Ishikawa (cell line): ENCODE data around the gene MACROD2.

Experiments
- CEBPB ChIP-seq: IDR thresholded peaks from 2 replicates; pipeline ENCODE4 v1.6.1; 2012
- CREB1 ChIP-seq: IDR thresholded peaks from 2 replicates; pipeline ENCODE4 v1.6.1; 2012; ENCODE audit warnings: low read depth
- EGR1 ChIP-seq: IDR thresholded peaks from 2 replicates; pipeline ENCODE4 v1.6.1; 2012
- EP300 ChIP-seq: IDR thresholded peaks from 2 replicates; pipeline ENCODE4 v1.6.1; 2012; ENCODE audit warnings: borderline replicate concordance
- FOXM1 ChIP-seq: IDR thresholded peaks from 2 replicates; pipeline ENCODE4 v1.6.1; 2012; ENCODE audit warnings: low read depth, borderline replicate concordance
- MAX ChIP-seq: IDR thresholded peaks from 2 replicates; pipeline ENCODE4 v1.6.1; 2012
- NFIC ChIP-seq: IDR thresholded peaks from 2 replicates; pipeline ENCODE4 v1.6.1; 2012
- RAD21 ChIP-seq: IDR thresholded peaks from 2 replicates; pipeline ENCODE4 v1.6.1; 2012; ENCODE audit warnings: low read depth
- REST ChIP-seq: IDR thresholded peaks from 2 replicates; pipeline ENCODE4 v1.6.1; 2012; ENCODE audit warnings: low read depth, mild to moderate bottlenecking
- TAF1 ChIP-seq: IDR thresholded peaks from 2 replicates; pipeline ENCODE4 v1.6.1; 2012; ENCODE audit warnings: low read depth, mild to moderate bottlenecking
- TCF12 ChIP-seq: IDR thresholded peaks from 2 replicates; pipeline ENCODE4 v1.6.1; 2012; ENCODE audit warnings: low read depth
- USF1 ChIP-seq: IDR thresholded peaks from 2 replicates; pipeline ENCODE4 v1.6.1; 2012
- YY1 ChIP-seq: IDR thresholded peaks from 2 replicates; pipeline ENCODE4 v1.6.1; 2012; ENCODE audit warnings: low read depth
- ZBTB7A ChIP-seq: IDR thresholded peaks from 2 replicates; pipeline ENCODE4 v1.6.1; 2012; ENCODE audit warnings: low read depth

Gene MACROD2

GRCh38 chr20:14361509-14362345, 366.4 kb downstream of the MACROD2 start:
- TF ChIP-seq RAD21 (no peak), FOXM1 (no peak), CEBPB (no peak), CREB1 (no peak), REST (no peak)

GRCh38 chr20:14374196-14374595, 378.9 kb downstream of the MACROD2 start:
- no peak for TF ChIP-seq EP300
- TF ChIP-seq FOXM1 = no peak
- no peak for TF ChIP-seq CREB1
- TF ChIP-seq MAX = no peak
- TF ChIP-seq EGR1 = no peak
- no peak for TF ChIP-seq TAF1
- TF ChIP-seq CEBPB = no peak
- no peak for TF ChIP-seq ZBTB7A
- no peak for TF ChIP-seq RAD21
- no peak for TF ChIP-seq REST
- no peak for TF ChIP-seq USF1
- no peak for TF ChIP-seq TCF12
- no peak for TF ChIP-seq NFIC
- TF ChIP-seq YY1 = no peak

- TF ChIP-seq REST (no peak), ZBTB7A (no peak), FOXM1 (no peak)
Observed at GRCh38 chr20:14375416-14375985, 380.2 kb downstream of the MACROD2 start.

- TF ChIP-seq EGR1 (no peak), REST (no peak), RAD21 (no peak), FOXM1 (no peak), USF1 (no peak), NFIC (no peak), CREB1 (no peak), TCF12 (no peak), TAF1 (no peak)
Observed at GRCh38 chr20:14378326-14378725, 383.0 kb downstream of the MACROD2 start.
